HCT116 (cell line): Measurements from ENCODE around the gene SDF2L1. TPM values are rescaled to one million over a fixed set of nuclear protein-coding genes. Genes with fewer than 3 reads are reported as not detected.

Experiments
- ATAC-seq: fragments of 200-7000 bp; cut with Tn5 transposase; 2 replicates; pipeline ENCODE4 v1.9.1; 2020; ENCODE audit warnings: mild to moderate bottlenecking, moderate library complexity
- BruUV-seq: library from RNA; stranded (reverse); fragments of 400-500 nt; replicated peaks from 2 replicates; lab custom pipeline; 2021; lab: Mats Ljungman, UMichigan
- CTCF ChIA-PET: fragments of 300-600 bp; sonication (Branson Sonifier 250); formaldehyde crosslinking; loops from one replicate; lab custom pipeline; 2021; ENCODE audit warnings: antibody characterized with exemption; lab: Charles Lee
- POLR2A ChIA-PET: fragments of 300-600, 350-600 bp; sonication (Branson Sonifier 250); formaldehyde crosslinking; loops from one replicate; lab custom pipeline; 2021; ENCODE audit warnings: antibody characterized with exemption; lab: Charles Lee
- RAD21 ChIA-PET, 2 experiments: fragments of 300-600 bp; sonication (Branson Sonifier 250); formaldehyde crosslinking; loops; one replicate each; lab custom pipeline; 2023; ENCODE audit warnings: low total read pairs in 2 of 2; ENCODE audit not compliant: uncharacterized antibody in 2 of 2, unreplicated experiment in 2 of 2, low non-redundant PET in 1 of 2; lab: Charles Lee
- DNase-seq: peaks from one replicate; pipeline ENCODE4 v3.0.0-alpha.2; 2010; ENCODE audit warnings: low read depth, low spot score
- H2AFZ ChIP-seq: fragments of 200-600 bp; shearing (Covaris generic), sonication (generic); 2 replicates; pipeline ENCODE4 v1.6.1; 2017; ENCODE audit warnings: low read depth, mixed run types, mixed read lengths, antibody characterized with exemption, low read length; ENCODE audit not compliant: poor library complexity, severe bottlenecking
- H3K27ac ChIP-seq: 2 replicates; pipeline ENCODE4 v1.5.1; 2012; ENCODE audit warnings: low read depth, low read length
- H3K27me3 ChIP-seq: fragments of 200-600 bp; sonication (generic); 2 replicates; pipeline ENCODE4 v1.6.1; 2016; ENCODE audit warnings: mixed run types, low read length, mixed read lengths; ENCODE audit not compliant: insufficient read depth
- H3K36me3 ChIP-seq, 2 experiments: fragments of 200-500 bp in 1 of 2; fragments of 200-600 bp in 1 of 2; sonication (Bioruptor generic) in 1 of 2; sonication (generic) in 1 of 2; 2 replicates each; pipeline versions ENCODE4 v1.5.1 to v1.6.1; 2014 to 2016; ENCODE audit warnings: low read length in 2 of 2, inconsistent platforms in 1 of 2, mixed read lengths in 1 of 2, mixed run types in 1 of 2; ENCODE audit not compliant: insufficient read depth in 2 of 2, control insufficient read depth in 1 of 2
- H3K4me1 ChIP-seq, 2 experiments: fragments of 200-600 bp in 1 of 2; sonication (generic) in 1 of 2; 2 replicates each; pipeline versions ENCODE4 v1.5.1 to v1.6.1; 2012 to 2017; ENCODE audit warnings: low read length in 2 of 2, inconsistent platforms in 1 of 2, mild to moderate bottlenecking in 1 of 2, mixed read lengths in 1 of 2, mixed run types in 1 of 2, moderate library complexity in 1 of 2; ENCODE audit not compliant: insufficient read depth in 2 of 2, control insufficient read depth in 1 of 2
- H3K4me2 ChIP-seq: fragments of 200-600 bp; sonication (generic); 2 replicates; pipeline ENCODE4 v1.6.1; 2017; ENCODE audit warnings: mixed run types, low read length, mixed read lengths
- H3K4me3 ChIP-seq, 2 experiments: fragments of 200-600 bp in 1 of 2; sonication (generic) in 1 of 2; replicated peaks in 1 of 2; 2 replicates each; pipeline ENCODE4 v1.5.1; 2011 to 2016; ENCODE audit warnings: low read length in 2 of 2, control low read depth in 1 of 2, low read depth in 1 of 2, mild to moderate bottlenecking in 1 of 2, mixed read lengths in 1 of 2, mixed run types in 1 of 2
- H3K79me2 ChIP-seq: fragments of 200-600 bp; sonication (generic); 2 replicates; pipeline ENCODE4 v1.6.1; 2017; ENCODE audit warnings: mild to moderate bottlenecking, mixed run types, low read length, moderate library complexity, mixed read lengths; ENCODE audit not compliant: insufficient read depth
- H3K9ac ChIP-seq: fragments of 200-600 bp; sonication (generic); 2 replicates; pipeline ENCODE4 v1.6.1; 2016; ENCODE audit warnings: low read length, mixed read lengths
- H3K9me2 ChIP-seq: fragments of 200-600 bp; sonication (generic), shearing (Covaris generic); 2 replicates; pipeline ENCODE4 v1.6.1; 2017; ENCODE audit warnings: mixed run types, mild to moderate bottlenecking, moderate library complexity; ENCODE audit not compliant: insufficient read depth
- H3K9me3 ChIP-seq, 2 experiments: fragments of 200-500 bp in 1 of 2; fragments of 200-600 bp in 1 of 2; sonication (Bioruptor generic) in 1 of 2; sonication (generic) in 1 of 2; 2 replicates each; pipeline ENCODE4 v1.6.1; 2014 to 2017; ENCODE audit warnings: low read length in 2 of 2, mixed read lengths in 2 of 2, inconsistent platforms in 1 of 2, low read depth in 1 of 2, mild to moderate bottlenecking in 1 of 2, mixed run types in 1 of 2, moderate library complexity in 1 of 2; ENCODE audit not compliant: control insufficient read depth in 1 of 2, insufficient read depth in 1 of 2
- H4K20me1 ChIP-seq: fragments of 200-600 bp; sonication (generic), shearing (Covaris generic); 2 replicates; pipeline ENCODE4 v1.6.1; 2017; ENCODE audit warnings: mixed run types, mild to moderate bottlenecking, moderate library complexity; ENCODE audit not compliant: insufficient read depth
- ELF1 ChIP-seq: IDR thresholded peaks from 2 replicates; pipeline ENCODE4 v1.6.1; 2012; ENCODE audit warnings: low read depth, borderline replicate concordance
- EZH2 ChIP-seq: fragments of 200-600 bp; sonication (generic); IDR thresholded peaks from 2 replicates; pipeline ENCODE4 v1.6.1; 2017; ENCODE audit warnings: antibody characterized with exemption, mixed run types
- JUND ChIP-seq: IDR thresholded peaks from 2 replicates; pipeline ENCODE4 v1.6.1; 2012
- POLR2A ChIP-seq: IDR thresholded peaks from 2 replicates; pipeline ENCODE4 v1.7.0; 2011; ENCODE audit warnings: borderline replicate concordance; ENCODE audit not compliant: insufficient read depth, insufficient read length; ENCODE audit errors: extremely low read depth
- POLR2AphosphoS5 ChIP-seq: IDR thresholded peaks from 2 replicates; pipeline ENCODE4 v1.6.1; 2011; ENCODE audit warnings: mild to moderate bottlenecking, low read depth, low read length, moderate library complexity
- SIN3A ChIP-seq: IDR thresholded peaks from 2 replicates; pipeline ENCODE4 v1.6.1; 2012; ENCODE audit warnings: low read depth
- SP1 ChIP-seq: IDR thresholded peaks from 2 replicates; pipeline ENCODE4 v1.6.1; 2012; ENCODE audit warnings: low read depth
- TCF7L2 ChIP-seq: IDR thresholded peaks from 2 replicates; pipeline ENCODE4 v1.7.0; 2011; ENCODE audit warnings: borderline replicate concordance, inconsistent platforms; ENCODE audit not compliant: insufficient read depth, insufficient read length; ENCODE audit errors: extremely low read depth
- YY1 ChIP-seq: IDR thresholded peaks from 2 replicates; pipeline ENCODE4 v1.6.1; 2011; ENCODE audit warnings: low read length, low read depth, moderate library complexity, mild to moderate bottlenecking; ENCODE audit not compliant: insufficient replicate concordance; ENCODE audit errors: extremely low read depth
- ZFX ChIP-seq: fragments of 450-650 bp; IDR thresholded peaks from 2 replicates; pipeline ENCODE4 v1.6.1; 2017
- ZNF274 ChIP-seq: fragments of 200-500 bp; sonication (Bioruptor generic); IDR thresholded peaks from 2 replicates; pipeline ENCODE4 v1.6.1; 2014; ENCODE audit warnings: mild to moderate bottlenecking, low read depth, low read length, inconsistent platforms
- intact Hi-C: fragments of 100-400 bp; cut with micrococcal nuclease; formaldehyde crosslinking; loops from 2 replicates; pipeline ENCODE4 v1.10.0; 2022
- total RNA-seq: library from RNA; stranded (reverse); gene quantifications from one replicate; pipeline ENCODE4 v1.2.1, GENCODE V29; 2021; ENCODE audit not compliant: unreplicated experiment
- TF ChIP-seq, protein P1 (sequence below), 3 experiments: fragments of 200-600 bp in 1 of 3; sonication (generic) in 1 of 3; IDR thresholded peaks in 2 of 3; conservative IDR thresholded peaks in 1 of 3; 2 replicates each; pipeline ENCODE4 v1.5.1; 2012 to 2017; ENCODE audit warnings: low read depth in 2 of 3, low read length in 2 of 3, antibody characterized with exemption in 1 of 3, borderline replicate concordance in 1 of 3, control low read depth in 1 of 3, mild to moderate bottlenecking in 1 of 3, mixed read lengths in 1 of 3, mixed run types in 1 of 3, moderate library complexity in 1 of 3; ENCODE audit not compliant: insufficient read depth in 1 of 3
- TF ChIP-seq, protein P2 (sequence below): IDR thresholded peaks from 2 replicates; pipeline ENCODE4 v1.6.1; 2011; ENCODE audit warnings: mild to moderate bottlenecking, low read length, moderate library complexity; ENCODE audit not compliant: insufficient replicate concordance; ENCODE audit errors: extremely low read depth
- TF ChIP-seq, protein P3 (sequence below): IDR thresholded peaks from 2 replicates; pipeline ENCODE4 v1.6.1; 2012; ENCODE audit warnings: low read depth
- TF ChIP-seq, protein P4 (sequence below): IDR thresholded peaks from 2 replicates; pipeline ENCODE4 v1.6.1; 2012
- TF ChIP-seq, protein P5 (sequence below): IDR thresholded peaks from 2 replicates; pipeline ENCODE4 v1.6.1; 2012

Gene SDF2L1
- total RNA-seq, 1 experiment from 2014 or later = 86.2 TPM

DNA sequence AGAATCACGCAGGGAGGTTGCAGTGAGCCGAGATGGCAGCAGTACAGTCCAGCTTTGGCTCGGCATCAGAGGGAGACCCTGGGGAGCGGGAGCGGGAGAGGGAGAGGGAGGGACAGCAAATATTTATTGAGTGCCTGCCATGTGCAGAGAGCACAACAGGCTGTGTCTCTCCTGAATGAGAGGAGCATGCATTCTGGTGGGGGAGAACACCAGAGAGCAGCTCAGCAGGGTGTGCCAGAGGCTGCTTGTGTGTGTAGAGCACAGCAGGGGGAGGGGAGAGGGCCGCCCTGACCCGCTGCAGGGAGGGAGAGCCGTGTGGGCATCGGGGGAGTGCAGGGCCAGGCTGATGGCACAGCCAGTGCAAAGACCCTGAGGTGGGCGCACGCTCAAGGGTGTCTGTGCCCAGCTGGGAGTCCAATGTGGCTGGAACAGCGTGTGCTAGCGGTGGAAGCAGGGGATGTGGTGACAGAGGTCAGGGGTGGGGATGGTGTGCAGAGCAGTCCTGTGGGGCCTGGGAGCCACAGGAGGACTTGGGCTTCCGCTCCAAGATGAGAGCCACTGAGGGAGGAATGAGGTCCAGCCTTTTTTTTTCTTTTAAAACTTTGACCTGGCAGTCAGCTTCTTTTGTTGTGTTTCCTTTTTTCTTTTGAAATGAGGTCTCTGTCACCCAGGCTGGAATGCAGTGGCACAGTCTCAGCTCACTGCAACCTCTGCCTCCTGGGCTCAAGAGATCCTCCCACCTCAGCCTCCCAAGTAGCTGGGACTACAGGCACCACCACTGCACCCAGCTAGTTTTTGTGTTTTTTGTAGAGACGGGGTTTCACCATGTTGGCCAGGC is 35.7 kb downstream of the SDF2L1 start:
- Histone ChIP-seq H3K9me3 (no peaks in the 10 kb centered on the region), H3K4me1 (peaks cover 0 to 6% of the 10 kb centered on the region in 2 experiments; a peak in 1 of 4 replicates), H3K27ac (no peak overlapping the region), H3K9ac (no peak overlapping the region), H3K4me3 (no peak overlapping the region), H3K36me3 (peaks cover 11 to 16% of the 10 kb centered on the region in 2 experiments; a peak in 3 of 4 replicates), H2AFZ (no peak overlapping the region), H3K79me2 (no peaks in the 10 kb centered on the region), H3K27me3 (no peaks in the 10 kb centered on the region), H4K20me1 (no peaks in the 10 kb centered on the region), H3K4me2 (no peak overlapping the region), H3K9me2 (no peaks in the 10 kb centered on the region)
- intact Hi-C loops = no loop called here
- ChIA-PET RAD21 (no interaction called here), CTCF (no interaction called here), POLR2A (no interaction called here)
- DNase-seq (no peak), ATAC-seq (no peak)
- BruUV-seq = no TSS peak
- TF ChIP-seq, protein P1, sequence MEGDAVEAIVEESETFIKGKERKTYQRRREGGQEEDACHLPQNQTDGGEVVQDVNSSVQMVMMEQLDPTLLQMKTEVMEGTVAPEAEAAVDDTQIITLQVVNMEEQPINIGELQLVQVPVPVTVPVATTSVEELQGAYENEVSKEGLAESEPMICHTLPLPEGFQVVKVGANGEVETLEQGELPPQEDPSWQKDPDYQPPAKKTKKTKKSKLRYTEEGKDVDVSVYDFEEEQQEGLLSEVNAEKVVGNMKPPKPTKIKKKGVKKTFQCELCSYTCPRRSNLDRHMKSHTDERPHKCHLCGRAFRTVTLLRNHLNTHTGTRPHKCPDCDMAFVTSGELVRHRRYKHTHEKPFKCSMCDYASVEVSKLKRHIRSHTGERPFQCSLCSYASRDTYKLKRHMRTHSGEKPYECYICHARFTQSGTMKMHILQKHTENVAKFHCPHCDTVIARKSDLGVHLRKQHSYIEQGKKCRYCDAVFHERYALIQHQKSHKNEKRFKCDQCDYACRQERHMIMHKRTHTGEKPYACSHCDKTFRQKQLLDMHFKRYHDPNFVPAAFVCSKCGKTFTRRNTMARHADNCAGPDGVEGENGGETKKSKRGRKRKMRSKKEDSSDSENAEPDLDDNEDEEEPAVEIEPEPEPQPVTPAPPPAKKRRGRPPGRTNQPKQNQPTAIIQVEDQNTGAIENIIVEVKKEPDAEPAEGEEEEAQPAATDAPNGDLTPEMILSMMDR (IDR thresholded peaks at IDR 0.05 in 2 of 3, conservative IDR thresholded peaks at IDR 0.05 in 1 of 3; ENCODE audit: borderline replicate concordance in 1 of 3, insufficient read depth in 1 of 3, low read depth in 2 of 3, low read length in 2 of 3) = no peak
- TF ChIP-seq YY1 (no peak), TCF7L2 (no peak), POLR2A (no peak), ZFX (no peak), JUND (no peak), ZNF274 (no peak), SP1 (no peak), EZH2 (no peak), ELF1 (no peak), SIN3A (no peak), POLR2AphosphoS5 (no peak)
- TF ChIP-seq, protein P2, sequence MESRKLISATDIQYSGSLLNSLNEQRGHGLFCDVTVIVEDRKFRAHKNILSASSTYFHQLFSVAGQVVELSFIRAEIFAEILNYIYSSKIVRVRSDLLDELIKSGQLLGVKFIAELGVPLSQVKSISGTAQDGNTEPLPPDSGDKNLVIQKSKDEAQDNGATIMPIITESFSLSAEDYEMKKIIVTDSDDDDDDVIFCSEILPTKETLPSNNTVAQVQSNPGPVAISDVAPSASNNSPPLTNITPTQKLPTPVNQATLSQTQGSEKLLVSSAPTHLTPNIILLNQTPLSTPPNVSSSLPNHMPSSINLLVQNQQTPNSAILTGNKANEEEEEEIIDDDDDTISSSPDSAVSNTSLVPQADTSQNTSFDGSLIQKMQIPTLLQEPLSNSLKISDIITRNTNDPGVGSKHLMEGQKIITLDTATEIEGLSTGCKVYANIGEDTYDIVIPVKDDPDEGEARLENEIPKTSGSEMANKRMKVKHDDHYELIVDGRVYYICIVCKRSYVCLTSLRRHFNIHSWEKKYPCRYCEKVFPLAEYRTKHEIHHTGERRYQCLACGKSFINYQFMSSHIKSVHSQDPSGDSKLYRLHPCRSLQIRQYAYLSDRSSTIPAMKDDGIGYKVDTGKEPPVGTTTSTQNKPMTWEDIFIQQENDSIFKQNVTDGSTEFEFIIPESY = no peak
- TF ChIP-seq, protein P3, sequence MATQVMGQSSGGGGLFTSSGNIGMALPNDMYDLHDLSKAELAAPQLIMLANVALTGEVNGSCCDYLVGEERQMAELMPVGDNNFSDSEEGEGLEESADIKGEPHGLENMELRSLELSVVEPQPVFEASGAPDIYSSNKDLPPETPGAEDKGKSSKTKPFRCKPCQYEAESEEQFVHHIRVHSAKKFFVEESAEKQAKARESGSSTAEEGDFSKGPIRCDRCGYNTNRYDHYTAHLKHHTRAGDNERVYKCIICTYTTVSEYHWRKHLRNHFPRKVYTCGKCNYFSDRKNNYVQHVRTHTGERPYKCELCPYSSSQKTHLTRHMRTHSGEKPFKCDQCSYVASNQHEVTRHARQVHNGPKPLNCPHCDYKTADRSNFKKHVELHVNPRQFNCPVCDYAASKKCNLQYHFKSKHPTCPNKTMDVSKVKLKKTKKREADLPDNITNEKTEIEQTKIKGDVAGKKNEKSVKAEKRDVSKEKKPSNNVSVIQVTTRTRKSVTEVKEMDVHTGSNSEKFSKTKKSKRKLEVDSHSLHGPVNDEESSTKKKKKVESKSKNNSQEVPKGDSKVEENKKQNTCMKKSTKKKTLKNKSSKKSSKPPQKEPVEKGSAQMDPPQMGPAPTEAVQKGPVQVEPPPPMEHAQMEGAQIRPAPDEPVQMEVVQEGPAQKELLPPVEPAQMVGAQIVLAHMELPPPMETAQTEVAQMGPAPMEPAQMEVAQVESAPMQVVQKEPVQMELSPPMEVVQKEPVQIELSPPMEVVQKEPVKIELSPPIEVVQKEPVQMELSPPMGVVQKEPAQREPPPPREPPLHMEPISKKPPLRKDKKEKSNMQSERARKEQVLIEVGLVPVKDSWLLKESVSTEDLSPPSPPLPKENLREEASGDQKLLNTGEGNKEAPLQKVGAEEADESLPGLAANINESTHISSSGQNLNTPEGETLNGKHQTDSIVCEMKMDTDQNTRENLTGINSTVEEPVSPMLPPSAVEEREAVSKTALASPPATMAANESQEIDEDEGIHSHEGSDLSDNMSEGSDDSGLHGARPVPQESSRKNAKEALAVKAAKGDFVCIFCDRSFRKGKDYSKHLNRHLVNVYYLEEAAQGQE = no peak
- TF ChIP-seq, protein P4, sequence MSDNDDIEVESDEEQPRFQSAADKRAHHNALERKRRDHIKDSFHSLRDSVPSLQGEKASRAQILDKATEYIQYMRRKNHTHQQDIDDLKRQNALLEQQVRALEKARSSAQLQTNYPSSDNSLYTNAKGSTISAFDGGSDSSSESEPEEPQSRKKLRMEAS = no peak
- TF ChIP-seq, protein P5, sequence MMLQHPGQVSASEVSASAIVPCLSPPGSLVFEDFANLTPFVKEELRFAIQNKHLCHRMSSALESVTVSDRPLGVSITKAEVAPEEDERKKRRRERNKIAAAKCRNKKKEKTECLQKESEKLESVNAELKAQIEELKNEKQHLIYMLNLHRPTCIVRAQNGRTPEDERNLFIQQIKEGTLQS = no peak
